ENCODE results near the gene TNRC6A.

Gene TNRC6A

GRCh38 chr16:24729243-24729950 lies at the start of gene TNRC6A:
Gene TNRC6A (plus strand): TSS chr16:24729651. CDS start chr16:24729842, 191 bp downstream.
- ChIA-PET CTCF (no interaction called here), POLR2A (no interaction called here)
- peak; percentile 96 for DNase-seq (ENCODE audit: extremely low spot score)
- no peak for TF ChIP-seq CTCF (IDR thresholded peaks at IDR 0.05; ENCODE audit: control extremely low read depth, extremely low read depth, low read depth, missing control alignments)

GRCh38 chr16:24681793-24682192 lies 47.7 kb upstream of the TNRC6A start:
- TF ChIP-seq CTCF (IDR thresholded peaks at IDR 0.05; ENCODE audit: control extremely low read depth, extremely low read depth, low read depth, missing control alignments): no peak
- ChIA-PET POLR2A (no interaction called here), CTCF (interaction anchor here (0.7 kb wide), 1 partner anchor 30 kb away, joined by 3 read pairs; no protein-coding TSS in a partner anchor)
- no peak for DNase-seq (ENCODE audit: extremely low spot score)

GRCh38 chr16:24683250-24683649 lies 46.2 kb upstream of the TNRC6A start:
- TF ChIP-seq CTCF (IDR thresholded peaks at IDR 0.05; ENCODE audit: control extremely low read depth, extremely low read depth, low read depth, missing control alignments): no peak
- POLR2A ChIA-PET: no interaction called here
- DNase-seq (ENCODE audit: extremely low spot score): no peak
- CTCF ChIA-PET: interaction anchor here (1.1 to 1.2 kb wide), 2 partner anchors 11 to 15 kb away, joined by 3 to 5 read pairs; no protein-coding TSS in a partner anchor

- DNase-seq (ENCODE audit: extremely low spot score): no peak
- TF ChIP-seq CTCF (IDR thresholded peaks at IDR 0.05; ENCODE audit: control extremely low read depth, extremely low read depth, low read depth, missing control alignments): no peak
- CTCF ChIA-PET: interaction anchor here (1.1 to 1.2 kb wide), 2 partner anchors 12 to 14 kb away, joined by 3 to 5 read pairs; no protein-coding TSS in a partner anchor
- POLR2A ChIA-PET: no interaction called here
Measured at GRCh38 chr16:24683847-24684493, 45.5 kb upstream of the TNRC6A start.

GRCh38 chr16:24685539-24686432 lies 43.7 kb upstream of the TNRC6A start:
- no peak for DNase-seq (ENCODE audit: extremely low spot score)
- TF ChIP-seq CTCF (IDR thresholded peaks at IDR 0.05; ENCODE audit: control extremely low read depth, extremely low read depth, low read depth, missing control alignments): no peak
- CTCF ChIA-PET: no interaction called here
- POLR2A ChIA-PET: no interaction called here

GRCh38 chr16:24686678-24687077 lies 42.8 kb upstream of the TNRC6A start:
- ChIA-PET CTCF (interaction anchor here (0.8 to 1.0 kb wide), 2 partner anchors 9 to 40 kb away, joined by 3 read pairs; no protein-coding TSS in a partner anchor), POLR2A (no interaction called here)
- DNase-seq (ENCODE audit: extremely low spot score): no peak
- no peak for TF ChIP-seq CTCF (IDR thresholded peaks at IDR 0.05; ENCODE audit: control extremely low read depth, extremely low read depth, low read depth, missing control alignments)
